NCI-H345 treated with DMSO at 0.1 percent for 48 hours (cell line): ENCODE measurements around the gene GRM8.

ENCODE experiments used
- DNase-seq: peaks from one replicate; lab custom pipeline; 2025; ENCODE audit not compliant: unreplicated experiment; lab: John Stamatoyannopoulos, UW

Gene GRM8

DNA sequence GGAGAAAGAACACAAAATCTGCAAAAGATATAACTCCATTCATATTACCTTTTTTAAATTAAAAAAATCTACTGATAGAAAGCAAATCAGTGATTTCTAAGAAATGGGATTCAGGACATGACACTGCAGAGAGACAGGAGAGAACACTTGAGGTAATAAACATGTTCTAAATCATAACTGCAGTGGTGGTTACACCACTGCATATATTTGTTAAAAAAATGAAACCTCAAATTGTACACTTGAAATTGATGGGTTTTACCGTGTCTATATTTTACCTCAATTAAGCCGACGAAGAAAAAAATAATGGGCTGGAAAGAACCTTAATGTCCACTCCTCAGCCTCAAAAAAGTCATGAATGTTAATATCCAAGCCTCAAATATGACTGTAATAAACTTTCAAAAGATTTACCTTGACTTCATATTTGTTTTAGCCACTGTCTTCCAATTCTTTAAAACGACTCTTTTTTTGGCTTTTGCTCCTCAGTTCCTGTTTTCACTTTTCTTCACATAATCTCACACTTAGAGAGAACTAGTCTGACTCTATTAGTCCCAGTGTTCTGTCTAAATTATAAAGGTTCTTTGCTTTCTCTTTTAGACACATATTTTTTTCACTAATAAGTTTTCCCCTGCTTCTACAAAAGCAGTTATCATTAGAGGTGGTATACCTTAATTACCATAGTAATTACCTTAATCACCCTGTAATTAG is 502.4 kb downstream of the GRM8 start:
- DNase-seq, result no peak

GRCh38 chr7:126728967-126729366 is 523.8 kb downstream of the GRM8 start:
- DNase-seq, result no peak

DNA sequence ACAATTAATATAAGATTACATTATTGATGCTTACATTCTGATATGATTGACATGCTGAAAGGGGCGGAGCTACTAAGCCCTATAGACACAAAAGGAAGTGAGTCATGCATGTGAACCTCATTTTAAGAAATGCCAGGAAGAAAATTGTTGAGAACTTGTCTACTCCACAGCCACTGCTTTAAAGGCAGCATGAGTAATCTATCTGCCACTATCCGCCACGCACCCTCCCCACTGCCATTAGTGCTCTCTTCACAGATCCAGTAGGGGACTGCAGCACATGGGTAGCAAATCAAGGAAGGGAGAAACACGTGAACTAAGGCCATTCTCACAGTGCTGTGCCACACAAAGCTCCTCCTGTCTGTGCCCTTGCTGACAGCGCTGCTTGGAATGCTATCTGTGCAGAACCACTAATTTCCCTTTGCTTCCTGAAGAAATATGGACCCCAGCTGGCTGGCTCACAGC is 524.8 kb downstream of the GRM8 start:
- no peak for DNase-seq

DNA sequence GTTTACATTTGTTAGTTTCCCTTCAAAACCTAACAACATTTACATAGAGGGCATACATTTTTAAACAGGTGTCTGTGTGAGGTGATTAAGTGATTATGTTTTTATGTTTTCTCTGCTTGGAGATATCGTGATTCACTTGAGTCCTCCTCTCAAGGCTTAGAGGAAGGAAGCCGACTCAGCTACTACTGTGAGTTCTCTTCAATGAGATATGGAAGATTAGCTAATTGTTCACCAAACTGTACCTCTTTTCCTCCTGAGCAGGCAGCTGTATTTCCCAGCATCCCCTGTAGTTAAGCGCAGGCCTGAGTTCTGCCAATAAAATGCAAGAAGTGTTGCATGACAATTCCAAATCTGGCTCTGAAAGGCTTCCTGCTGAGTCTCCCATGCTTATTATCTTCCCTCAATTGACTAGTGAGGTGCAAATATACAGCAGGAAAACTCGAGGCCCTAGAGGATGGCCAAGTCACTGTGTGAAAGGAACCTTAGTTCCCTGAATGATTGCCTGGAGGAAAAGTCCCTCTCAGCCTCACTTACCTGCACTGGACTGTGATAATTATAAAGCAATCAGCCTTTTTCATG is 528.7 kb downstream of the GRM8 start:
- no peak for DNase-seq

DNA sequence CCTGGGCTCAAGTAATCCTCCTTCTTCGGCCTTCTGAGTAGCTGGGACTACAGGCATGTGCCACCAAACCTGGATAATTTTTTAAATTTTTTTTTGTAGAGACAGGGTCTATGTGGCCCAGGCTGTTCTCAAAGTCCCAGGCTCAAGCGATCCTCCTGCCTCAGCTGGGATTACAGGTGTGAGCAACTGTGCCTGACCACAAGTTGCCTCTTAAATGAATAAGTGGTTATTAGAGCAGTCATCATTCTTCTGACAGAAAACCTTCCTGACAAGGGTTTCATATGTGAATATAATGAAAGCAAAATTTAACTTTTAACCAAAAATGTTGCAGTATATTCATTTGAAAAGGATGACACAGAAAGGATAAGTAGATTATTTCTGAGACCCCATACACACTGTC is 532.5 kb downstream of the GRM8 start:
- DNase-seq, result no peak

GRCh38 chr7:126718419-126718818 is 534.3 kb downstream of the GRM8 start:
- DNase-seq, result no peak

GRCh38 chr7:126716321-126716720 is 536.4 kb downstream of the GRM8 start:
- DNase-seq, result no peak

DNA sequence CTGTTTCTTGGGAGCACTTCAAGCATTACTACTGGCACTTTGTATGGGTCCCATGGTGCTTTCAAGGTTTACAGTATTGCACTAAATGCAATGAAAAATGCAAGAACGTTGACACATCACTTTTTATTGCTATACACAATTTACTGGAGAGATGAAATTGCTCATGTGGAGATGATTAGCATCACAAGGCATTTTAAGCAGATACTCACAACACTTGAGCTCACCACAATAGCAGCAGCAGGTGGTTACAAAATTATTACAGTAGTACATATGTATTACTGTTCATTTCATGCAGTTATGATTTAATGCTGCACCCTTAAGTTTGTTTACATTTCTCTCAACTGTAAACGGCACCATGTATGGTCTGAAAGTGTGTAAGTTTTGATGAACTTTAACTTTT is 537.7 kb downstream of the GRM8 start:
- DNase-seq, result no peak

DNA sequence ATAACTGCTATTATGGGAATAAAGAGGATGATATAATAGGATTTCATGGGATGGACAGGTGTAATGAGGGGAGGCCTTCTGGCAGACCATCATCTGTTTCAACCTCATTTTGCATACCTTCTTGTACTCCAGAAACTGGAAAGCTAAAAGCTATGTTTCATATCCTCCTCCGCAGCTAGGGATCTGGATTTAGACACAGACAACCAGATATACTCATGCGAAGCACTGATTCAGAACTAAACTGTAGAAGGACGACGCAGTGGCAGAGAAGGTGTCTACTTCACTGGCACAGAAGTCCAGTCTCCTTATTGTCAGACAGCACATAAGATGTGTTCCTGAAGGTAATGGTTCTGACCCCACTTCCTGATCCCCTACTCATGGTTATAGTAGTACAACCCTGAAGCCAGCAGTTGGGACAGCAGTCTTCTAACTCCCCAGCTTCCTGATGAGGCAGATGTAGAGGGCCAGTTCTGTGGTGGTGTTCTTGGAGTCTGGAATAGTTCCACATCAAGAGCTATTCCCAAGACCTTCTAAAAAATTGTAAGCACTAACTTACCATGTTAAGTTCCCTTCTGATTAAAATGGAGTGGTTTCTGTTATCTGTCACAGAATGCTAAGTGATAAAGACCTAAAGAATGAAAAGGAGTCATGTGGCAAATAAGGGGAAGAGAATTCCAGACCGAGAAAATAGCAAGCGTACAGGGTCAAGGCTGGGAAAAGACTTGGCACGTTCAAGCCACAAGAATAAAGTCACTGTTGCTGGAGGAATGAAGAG is 550.3 kb downstream of the GRM8 start:
- no peak for DNase-seq

- DNase-seq, result peak; percentile 22
Observed at GRCh38 chr7:126700807-126701604, 551.7 kb downstream of the GRM8 start.

DNA sequence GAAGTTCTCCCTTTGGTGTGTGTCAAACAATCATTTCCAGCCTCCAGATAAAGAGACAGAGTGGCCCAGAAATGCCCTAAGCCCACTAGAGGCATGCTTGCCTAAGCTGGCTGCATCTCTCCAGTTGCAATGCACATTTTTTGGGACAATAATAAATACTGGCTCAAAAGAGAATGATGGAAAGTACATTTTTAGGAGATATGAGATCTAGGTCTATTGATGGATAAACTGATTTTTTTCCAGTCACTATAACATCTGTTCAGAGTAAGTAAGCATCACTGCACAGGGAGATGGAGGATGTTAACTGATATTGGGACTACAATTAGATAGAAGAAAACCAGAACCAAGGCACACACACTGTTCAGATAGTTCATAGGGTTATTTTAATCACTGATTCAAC is 553.0 kb downstream of the GRM8 start:
- no peak for DNase-seq

DNA sequence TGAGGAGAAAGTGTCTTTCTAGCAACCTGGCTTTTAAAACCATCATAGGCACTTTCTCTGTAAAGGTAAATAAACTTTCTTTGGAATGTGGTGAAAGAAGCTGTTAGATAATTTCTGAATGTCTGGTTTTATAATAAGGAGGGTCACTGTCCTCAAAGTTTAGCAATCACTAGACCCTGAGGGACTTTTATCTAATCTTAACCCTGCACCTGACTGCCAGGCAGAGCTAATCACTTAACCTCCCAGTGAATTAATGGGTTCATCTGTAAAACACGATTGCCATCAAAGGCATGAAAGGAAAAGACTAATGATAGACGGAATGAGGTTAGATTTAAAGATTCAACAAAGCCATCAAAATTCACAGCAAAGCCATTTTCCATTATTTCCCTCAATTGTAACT is 553.8 kb downstream of the GRM8 start:
- no peak for DNase-seq

GRCh38 chr7:126698446-126698845 is 554.3 kb downstream of the GRM8 start:
- DNase-seq, result no peak

GRCh38 chr7:126696256-126697038 is 556.3 kb downstream of the GRM8 start:
- DNase-seq, result no peak

GRCh38 chr7:126690848-126691751 is 561.6 kb downstream of the GRM8 start:
- no peak for DNase-seq

GRCh38 chr7:126690104-126690503 is 562.6 kb downstream of the GRM8 start:
- no peak for DNase-seq

- no peak for DNase-seq
Observed at GRCh38 chr7:126689037-126689436, 563.7 kb downstream of the GRM8 start.

GRCh38 chr7:126686474-126686873 is 566.3 kb downstream of the GRM8 start:
- DNase-seq, result no peak

DNA sequence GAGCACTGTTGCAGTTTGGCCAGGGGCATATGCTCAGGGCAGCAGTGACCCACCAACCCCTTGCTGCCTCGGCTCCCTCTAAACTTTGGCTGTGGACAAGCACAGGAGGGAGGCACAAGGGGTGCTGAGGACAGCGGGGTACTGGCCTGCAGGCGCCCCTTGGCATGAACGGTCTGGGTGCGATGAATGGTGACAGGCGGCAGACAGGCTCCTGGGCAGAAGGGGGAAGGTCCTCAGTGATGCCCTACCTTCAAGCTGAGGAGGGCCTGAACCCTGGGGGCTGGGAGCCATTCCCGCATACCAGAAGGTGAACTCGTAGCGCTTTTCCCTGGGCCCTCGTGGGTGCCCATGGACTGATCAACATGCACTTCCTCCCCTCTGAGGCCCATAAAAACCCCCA is 567.1 kb downstream of the GRM8 start:
- no peak for DNase-seq
